HG03095 (cell line): ENCODE measurements around the gene OSER1.

Experiments used
- ATAC-seq: cut with Tn5 transposase; IDR thresholded peaks from one replicate; pipeline ENCODE4 v1.9.1; 2021; ENCODE audit warnings: moderate library complexity; ENCODE audit not compliant: unreplicated experiment

The OSER1 gene

GRCh38 chr20:44180814-44181213 is 29.8 kb downstream of the OSER1 start:
- no peak for ATAC-seq

GRCh38 chr20:44176833-44177534 is 33.6 kb downstream of the OSER1 start:
- no peak for ATAC-seq

GRCh38 chr20:44174996-44175765 is 35.4 kb downstream of the OSER1 start:
- no peak for ATAC-seq

- no peak for ATAC-seq
These were observed 36.7 kb downstream of the OSER1 start for GRCh38 chr20:44173846-44174245.

GRCh38 chr20:44173116-44173515 is 37.5 kb downstream of the OSER1 start:
- ATAC-seq, result no peak

GRCh38 chr20:44172572-44172950 is 38.0 kb downstream of the OSER1 start:
- ATAC-seq, result no peak

GRCh38 chr20:44171775-44172571 is 38.6 kb downstream of the OSER1 start:
- ATAC-seq, result no peak

GRCh38 chr20:44170816-44171410 is 39.7 kb downstream of the OSER1 start:
- no peak for ATAC-seq

GRCh38 chr20:44167736-44168135 is 42.8 kb downstream of the OSER1 start:
- ATAC-seq, result no peak

- ATAC-seq, result no peak
These were observed 44.1 kb downstream of the OSER1 start for GRCh38 chr20:44166477-44166876.

GRCh38 chr20:44166008-44166407 is 44.6 kb downstream of the OSER1 start:
- no peak for ATAC-seq

- no peak for ATAC-seq
These were observed 50.4 kb downstream of the OSER1 start for GRCh38 chr20:44160133-44160532.

- no peak for ATAC-seq
These were observed 50.9 kb downstream of the OSER1 start for GRCh38 chr20:44159711-44160110.

- no peak for ATAC-seq
These were observed 51.4 kb downstream of the OSER1 start for GRCh38 chr20:44159125-44159524.

GRCh38 chr20:44157061-44157460 is 53.5 kb downstream of the OSER1 start:
- ATAC-seq, result no peak

- no peak for ATAC-seq
These were observed 56.0 kb downstream of the OSER1 start for GRCh38 chr20:44154521-44155001.

- ATAC-seq, result no peak
These were observed 56.9 kb downstream of the OSER1 start for GRCh38 chr20:44153636-44154043.

GRCh38 chr20:44151621-44152416 is 58.8 kb downstream of the OSER1 start:
- no peak for ATAC-seq

- ATAC-seq, result no peak
These were observed 64.3 kb downstream of the OSER1 start for GRCh38 chr20:44146272-44146671.
